Thymus (tissue), 14 donors: ENCODE measurements around the gene CHD3. TPM values are rescaled to one million over a fixed set of nuclear protein-coding genes. Genes with fewer than 3 reads are reported as not detected.

Experiments used
- DNase-seq, 9 donors: peaks; one replicate each; pipeline ENCODE4 v3.0.0-alpha.2; 2013; ENCODE audit warnings: low spot score in 9 of 9, low read depth in 6 of 9, missing footprints in 1 of 9
- H3K27ac ChIP-seq, 2 donors: one replicate each; pipeline ENCODE4 v1.5.1; 2013; ENCODE audit warnings: control low read depth in 1 of 2, low read depth in 1 of 2, low read length in 1 of 2, mild to moderate bottlenecking in 1 of 2, moderate library complexity in 1 of 2
- H3K27me3 ChIP-seq, 2 donors: one replicate each; pipeline ENCODE4 v1.5.1; 2013; ENCODE audit warnings: low read length in 1 of 2; ENCODE audit not compliant: control insufficient read depth in 2 of 2, insufficient read depth in 1 of 2
- H3K36me3 ChIP-seq, 2 donors: one replicate each; pipeline ENCODE4 v1.5.1; 2013; ENCODE audit warnings: low read length in 1 of 2, mild to moderate bottlenecking in 1 of 2, moderate library complexity in 1 of 2; ENCODE audit not compliant: control insufficient read depth in 2 of 2, insufficient read depth in 2 of 2
- H3K4me1 ChIP-seq, 2 donors: one replicate each; pipeline ENCODE4 v1.5.1; 2013; ENCODE audit warnings: low read length in 2 of 2; ENCODE audit not compliant: control insufficient read depth in 2 of 2, insufficient read depth in 2 of 2
- H3K4me3 ChIP-seq, 2 donors: one replicate each; pipeline ENCODE4 v1.5.1; 2013; ENCODE audit warnings: low read length in 2 of 2, control low read depth in 1 of 2, mild to moderate bottlenecking in 1 of 2
- H3K9me3 ChIP-seq, 2 donors: one replicate each; pipeline ENCODE4 v1.5.1; 2013; ENCODE audit warnings: low read length in 1 of 2, mild to moderate bottlenecking in 1 of 2; ENCODE audit not compliant: control insufficient read depth in 2 of 2, insufficient read depth in 1 of 2
- WGBS: extraction: QIAGEN DNeasy Blood & Tissue Kit; methylation state at CpG from one replicate; pipeline ENCODE4 v1.1.7; 2013; 5-methylcytosine and 5-hydroxymethylcytosine counted together
- long read RNA-seq, 10 donors: transcript quantifications; one replicate each; lab custom pipeline, GENCODE V29; 2026
- polyA plus RNA-seq: library from polyadenylated mRNA; stranded (reverse); fragments of 200-250 nt; gene quantifications from one replicate; pipeline ENCODE4 v1.2.3, GENCODE V29; 2013
- total RNA-seq: library from RNA; stranded (reverse); fragments of 120-200 nt; gene quantifications from one replicate; pipeline ENCODE4 v1.2.4, GENCODE V29; 2013
- donor health status: healthy.

Gene CHD3
- total RNA-seq (69.5 TPM), polyA plus RNA-seq (119 TPM)
- long read RNA-seq, donor 1: 0 reads
- long read RNA-seq, donor 2: 0 reads
- long read RNA-seq, donor 3, transcript CHD3-211 (3 exons, 2,515 nt): major isoform, 9 of 22 reads
- long read RNA-seq, donor 3, partial matches to known transcripts: 13 of 22 reads
- long read RNA-seq, donor 3, other reads (novel, unspliced or antisense): 0 of 22 reads
- long read RNA-seq, donor 4, transcript CHD3-211 (3 exons, 2,515 nt): major isoform, 10 of 48 reads
- long read RNA-seq, donor 4, partial matches to known transcripts: 37 of 48 reads
- long read RNA-seq, donor 4, other reads (novel, unspliced or antisense): 0 of 48 reads
- long read RNA-seq, donor 5, transcript CHD3-211 (3 exons, 2,515 nt): major isoform, 13 of 46 reads
- long read RNA-seq, donor 5, partial matches to known transcripts: 24 of 46 reads
- long read RNA-seq, donor 5, other reads (novel, unspliced or antisense): 7 of 46 reads
- long read RNA-seq, donor 6, transcript CHD3-211 (3 exons, 2,515 nt): major isoform, 5 of 19 reads
- long read RNA-seq, donor 6, partial matches to known transcripts: 14 of 19 reads
- long read RNA-seq, donor 6, other reads (novel, unspliced or antisense): 0 of 19 reads
- long read RNA-seq, donor 7, transcript CHD3-211 (3 exons, 2,515 nt): major isoform, 5 of 42 reads
- long read RNA-seq, donor 7, partial matches to known transcripts: 37 of 42 reads
- long read RNA-seq, donor 7, other reads (novel, unspliced or antisense): 0 of 42 reads
- long read RNA-seq, donor 8, partial matches to known transcripts: 0 of 3 reads
- long read RNA-seq, donor 8, other reads (novel, unspliced or antisense): 0 of 3 reads
- long read RNA-seq, donor 9, full-length matches to known transcripts: 3 of 11 reads
- long read RNA-seq, donor 9, partial matches to known transcripts: 8 of 11 reads
- long read RNA-seq, donor 9, other reads (novel, unspliced or antisense): 0 of 11 reads
- long read RNA-seq, donor 10, transcript CHD3-211 (3 exons, 2,515 nt): major isoform, 6 of 26 reads
- long read RNA-seq, donor 10, partial matches to known transcripts: 19 of 26 reads
- long read RNA-seq, donor 10, other reads (novel, unspliced or antisense): 0 of 26 reads

DNA sequence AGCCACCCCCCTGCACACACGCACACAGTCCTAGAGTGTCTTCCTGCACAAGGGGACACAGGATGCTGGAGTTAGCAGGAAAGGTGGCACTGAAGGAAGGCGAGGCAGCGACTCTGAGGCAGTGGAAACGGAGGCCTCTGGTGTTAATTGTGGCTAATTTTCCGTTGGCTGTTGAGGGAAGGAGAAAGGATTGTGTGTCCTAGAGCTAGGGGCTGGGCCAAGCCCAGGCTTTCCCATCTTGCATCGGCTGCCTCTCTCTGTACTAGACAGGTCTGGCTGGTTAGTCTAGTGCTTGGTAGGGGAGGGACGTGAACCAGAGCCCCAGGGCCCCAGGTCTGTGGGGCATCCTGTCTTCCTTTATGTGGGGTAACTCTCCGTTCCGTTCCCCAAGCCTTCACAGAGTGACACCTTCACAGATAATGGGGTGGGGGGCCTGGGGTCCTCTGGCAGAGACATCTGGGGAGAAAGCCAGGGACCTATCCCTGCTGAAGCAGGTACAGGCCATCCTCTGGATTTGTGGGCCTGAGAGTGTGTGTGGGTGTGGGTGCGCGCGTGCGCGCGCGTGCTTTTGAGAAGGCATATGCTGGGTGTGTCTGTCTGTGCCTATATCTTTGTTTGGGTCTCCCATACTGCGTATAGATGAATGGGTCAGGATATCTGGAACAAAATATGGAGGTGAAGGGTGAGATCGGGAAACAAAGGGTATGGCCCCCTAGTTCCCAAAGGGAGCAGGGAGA lies at the start of gene CHD3:
CHD3 (plus strand) TSS at position 606 of the 737 bp plus-strand sequence. CDS start 212 bp downstream, outside the sequence.
- WGBS: 48% methylated on average over 18 of the region's 18 CpGs
- Histone ChIP-seq H3K4me3 (peak within 1 kb of the TSS; percentile 82 to 87), H3K36me3 (peaks cover 25 to 40% of the 10 kb centered on the region in 2 donors), H3K4me1 (peaks cover 17 to 46% of the 10 kb centered on the region in 2 donors), H3K9me3 (peaks cover 0 to 6% of the 10 kb centered on the region in 2 donors), H3K27ac (peak within 1 kb of the TSS; percentile 95 to 96), H3K27me3 (no peaks in the 10 kb centered on the region)
- peak in 2 of 9 donors; percentile 33 to 46 for DNase-seq

DNA sequence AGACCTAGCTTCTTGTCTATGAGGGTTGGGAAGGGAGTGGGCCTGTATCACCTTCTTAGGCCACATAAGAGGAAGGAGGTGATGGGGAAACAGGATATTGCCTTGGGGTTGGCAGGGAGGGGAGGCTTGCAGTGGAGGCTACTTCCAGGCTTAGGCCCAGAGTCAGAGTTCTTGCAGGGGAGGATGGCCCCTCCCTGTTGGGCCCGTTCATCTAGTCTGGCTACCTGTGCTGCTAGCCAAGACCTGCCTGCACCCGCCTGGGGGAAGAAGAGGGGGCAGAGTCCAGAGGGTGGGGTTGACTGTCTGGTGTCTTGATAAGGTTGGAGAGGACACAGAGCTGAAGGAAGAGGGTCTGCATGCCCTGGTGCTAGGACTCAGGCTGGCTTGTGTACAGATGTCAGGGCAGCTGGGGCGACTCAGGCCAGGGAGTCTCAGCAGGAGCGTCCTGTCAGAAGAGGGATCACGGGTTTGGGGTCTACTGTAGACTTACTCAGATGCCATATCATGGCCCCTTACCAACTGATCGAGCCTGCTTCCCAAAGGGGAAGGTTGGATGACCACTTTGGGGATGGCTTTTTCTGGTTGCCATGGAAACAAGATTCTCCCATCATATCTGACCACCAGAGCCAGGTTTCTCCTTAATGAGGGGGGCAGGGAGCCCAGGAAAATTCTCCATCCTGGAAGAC lies 49.3 kb upstream of the CHD3 start:
- Histone ChIP-seq H3K36me3 (peaks cover 0 to 25% of the 10 kb centered on the region in 2 donors), H3K27me3 (no peaks in the 10 kb centered on the region), H3K4me3 (peak overlapping the region; percentile 55 to 82), H3K4me1 (peaks cover 36 to 86% of the 10 kb centered on the region in 2 donors), H3K9me3 (peaks cover 0 to 14% of the 10 kb centered on the region in 2 donors), H3K27ac (peak overlapping the region in 1 of 2 donors; percentile 93)
- DNase-seq: peak in 1 of 9 donors; percentile 50
- 85% methylated on average over 6 of the region's 6 CpGs for WGBS

DNA sequence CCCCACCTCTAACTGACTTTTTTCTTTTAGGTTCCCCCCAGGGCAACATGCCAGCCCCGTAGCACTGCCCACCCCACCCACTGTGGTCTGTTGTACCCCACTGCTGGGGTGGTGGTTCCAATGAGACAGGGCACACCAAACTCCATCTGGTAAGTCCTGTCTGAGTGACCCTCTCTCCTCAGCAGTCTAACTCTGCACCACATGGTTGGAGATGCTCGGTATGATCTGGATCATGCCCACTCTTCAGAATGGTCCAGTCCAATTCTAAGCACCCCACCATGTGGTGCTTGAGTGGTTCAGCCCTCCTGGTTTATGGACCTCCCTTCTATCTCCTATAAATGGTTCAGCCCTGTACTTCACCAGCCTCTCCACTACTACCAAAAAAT lies 48.7 kb upstream of the CHD3 start:
- Histone ChIP-seq H3K4me1 (peaks cover 36 to 86% of the 10 kb centered on the region in 2 donors), H3K27ac (peak overlapping the region in 1 of 2 donors; percentile 93)

DNA sequence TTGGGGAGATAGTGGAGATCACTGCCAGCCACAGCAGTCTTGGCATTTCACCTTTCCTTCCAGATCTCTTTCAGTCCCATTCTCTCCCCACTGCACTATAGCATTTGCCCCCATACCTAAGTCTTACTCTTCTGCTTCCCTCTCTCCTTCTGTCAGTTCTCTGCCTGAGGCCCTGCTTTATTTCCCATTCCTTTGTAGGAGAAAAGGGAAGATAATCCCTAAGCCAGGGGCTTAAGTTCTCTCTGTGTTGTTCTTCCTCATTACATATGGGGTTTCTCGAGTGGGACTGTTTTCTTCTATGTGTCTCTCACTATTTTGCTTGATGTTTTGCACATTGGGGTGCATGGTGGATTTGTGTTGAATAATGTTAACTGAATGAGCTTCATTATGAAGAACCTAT lies 48.1 kb upstream of the CHD3 start:
- no peaks in the 10 kb centered on the region for H3K27me3 ChIP-seq
- H3K4me3 ChIP-seq: no peak overlapping the region
- peak overlapping the region; percentile 6 to 93 for H3K27ac ChIP-seq
- whole genome bisulfite sequencing: 68% methylated on average over 1 of the region's 1 CpG
- DNase-seq: no peak
- H3K9me3 ChIP-seq: peaks cover 0 to 22% of the 10 kb centered on the region in 2 donors
- peaks cover 39 to 88% of the 10 kb centered on the region in 2 donors for H3K4me1 ChIP-seq
- H3K36me3 ChIP-seq: peaks cover 4 to 31% of the 10 kb centered on the region in 2 donors

More for the DNA sequence above, 48.7 kb upstream of the CHD3 start:
- WGBS: 85% methylated on average over 2 of the region's 2 CpGs
- Histone ChIP-seq H3K27me3 (no peaks in the 10 kb centered on the region), H3K4me3 (no peak overlapping the region), H3K9me3 (peaks cover 0 to 19% of the 10 kb centered on the region in 2 donors), H3K36me3 (peaks cover 0 to 25% of the 10 kb centered on the region in 2 donors)
- DNase-seq: peak in 1 of 9 donors; percentile 38

GRCh38 chr17:7840875-7841274 lies 47.7 kb upstream of the CHD3 start:
- H3K27me3 ChIP-seq: no peaks in the 10 kb centered on the region
- H3K27ac ChIP-seq: peak overlapping the region; percentile 77 to 93
- WGBS: 90% methylated on average over 1 of the region's 1 CpG
- DNase-seq: no peak
- peaks cover 40 to 91% of the 10 kb centered on the region in 2 donors for H3K4me1 ChIP-seq
- H3K4me3 ChIP-seq: peak overlapping the region; percentile 65 to 66
- H3K36me3 ChIP-seq: peaks cover 9 to 35% of the 10 kb centered on the region in 2 donors
- peaks cover 0 to 22% of the 10 kb centered on the region in 2 donors for H3K9me3 ChIP-seq

DNA sequence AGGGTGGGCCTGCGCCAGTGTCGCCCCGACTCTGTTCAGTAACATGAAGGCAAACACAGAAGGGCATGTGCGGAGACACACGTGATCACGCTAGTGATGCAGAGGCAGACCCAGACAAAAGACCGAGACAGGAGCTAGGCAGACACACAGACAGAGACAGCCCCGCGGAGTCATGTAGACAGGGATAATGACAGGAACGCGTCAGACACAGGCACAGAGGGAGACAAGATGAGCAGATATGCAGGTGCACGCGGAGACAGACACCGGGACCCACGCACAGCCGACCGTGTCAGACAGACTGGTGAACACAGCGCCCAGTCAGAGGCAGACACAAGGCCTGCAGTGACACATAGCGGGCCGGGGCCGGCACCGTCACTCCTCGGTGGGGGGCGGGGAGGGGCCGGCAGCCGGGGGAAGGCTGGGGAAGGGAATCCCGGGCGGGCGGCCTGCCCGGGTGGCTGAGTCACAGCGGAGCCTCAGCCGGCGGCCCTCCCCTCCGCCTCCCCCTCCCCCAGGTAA lies 47.1 kb upstream of the CHD3 start:
- H3K4me1 ChIP-seq: peaks cover 40 to 85% of the 10 kb centered on the region in 2 donors
- H3K27ac ChIP-seq: peak overlapping the region; percentile 93 to 95
- no peaks in the 10 kb centered on the region for H3K27me3 ChIP-seq
- 10% methylated on average over 34 of the region's 34 CpGs for WGBS
- peak in 5 of 9 donors; percentile 71 to 88 (median 76) for DNase-seq
- peaks cover 14 to 41% of the 10 kb centered on the region in 2 donors for H3K36me3 ChIP-seq
- peaks cover 0 to 22% of the 10 kb centered on the region in 2 donors for H3K9me3 ChIP-seq
- peak overlapping the region; percentile 65 to 66 for H3K4me3 ChIP-seq

DNA sequence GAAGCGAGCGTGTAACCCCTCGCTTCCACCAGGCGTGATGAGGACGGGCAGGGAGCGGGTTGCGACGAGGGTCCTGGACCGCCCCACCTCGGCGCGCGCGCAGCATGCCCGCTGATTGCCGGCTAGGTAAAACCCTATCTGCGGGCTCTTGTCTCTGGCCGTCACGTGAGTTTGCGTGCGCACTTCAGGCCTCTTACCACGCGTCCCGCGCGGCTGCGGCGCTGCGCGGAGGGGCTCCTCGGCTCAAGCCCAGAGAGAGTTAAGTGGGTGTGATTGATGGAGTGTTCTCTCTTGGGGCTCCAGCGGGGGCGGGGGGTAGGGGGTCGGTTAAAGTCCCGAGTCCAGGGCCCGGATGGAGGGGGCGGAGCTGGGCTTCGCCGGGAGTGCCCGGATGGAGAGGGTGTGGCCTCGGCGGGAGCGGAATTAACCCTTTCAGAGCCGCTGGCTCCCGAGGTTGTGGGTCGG lies 46.6 kb upstream of the CHD3 start:
- peak overlapping the region; percentile 93 to 95 for H3K27ac ChIP-seq
- under 1% methylated on average over 46 of the region's 46 CpGs for WGBS
- peaks cover 19 to 45% of the 10 kb centered on the region in 2 donors for H3K36me3 ChIP-seq
- H3K9me3 ChIP-seq: peaks cover 0 to 22% of the 10 kb centered on the region in 2 donors
- H3K4me3 ChIP-seq: peak overlapping the region; percentile 65 to 66
- H3K27me3 ChIP-seq: no peaks in the 10 kb centered on the region
- DNase-seq: peak in 6 of 9 donors; percentile 70 to 89 (median 80)
- peaks cover 37 to 81% of the 10 kb centered on the region in 2 donors for H3K4me1 ChIP-seq
